Activated CD4-positive, alpha-beta memory T cell treated with anti-CD3 and anti-CD28 coated beads for 36 hours (primary cell): ENCODE data around the gene ADGRG1. TPM values are rescaled to one million over a fixed set of nuclear protein-coding genes. Genes with fewer than 3 reads are reported as not detected.

Experiments used
- CTCF ChIA-PET: fragments of 350-600 bp; sonication (Branson Sonifier 250); formaldehyde crosslinking; loops from one replicate; lab custom pipeline; 2021; ENCODE audit warnings: antibody characterized with exemption, inconsistent platforms; lab: Charles Lee
- POLR2A ChIA-PET: fragments of 350-600 bp; sonication (Branson Sonifier 250); formaldehyde crosslinking; loops from one replicate; lab custom pipeline; 2021; ENCODE audit warnings: antibody characterized with exemption; lab: Charles Lee
- DNase-seq: peaks from one replicate; pipeline ENCODE4 v3.0.0-alpha.2; 2020
- H3K27ac Mint-ChIP-seq: one replicate; pipeline ENCODE4 v1.8.0; 2021; ENCODE audit warnings: mixed read lengths
- H3K27me3 Mint-ChIP-seq: one replicate; pipeline ENCODE4 v1.8.0; 2021; ENCODE audit warnings: mixed read lengths
- H3K36me3 Mint-ChIP-seq: one replicate; pipeline ENCODE4 v1.8.0; 2021; ENCODE audit warnings: mixed read lengths
- H3K4me1 Mint-ChIP-seq: one replicate; pipeline ENCODE4 v1.8.0; 2021; ENCODE audit warnings: low read depth, mixed read lengths
- H3K4me3 Mint-ChIP-seq: one replicate; pipeline ENCODE4 v1.8.0; 2021; ENCODE audit warnings: mild to moderate bottlenecking, mixed read lengths
- H3K9me3 Mint-ChIP-seq: one replicate; pipeline ENCODE4 v1.8.0; 2021; ENCODE audit warnings: mixed read lengths
- intact Hi-C: fragments of 100-400 bp; cut with micrococcal nuclease; formaldehyde crosslinking; loops from one replicate; pipeline ENCODE4 v1.15.1; 2023
- total RNA-seq, 2 experiments: library from RNA; stranded (reverse); gene quantifications; one replicate each; pipeline ENCODE4 v1.2.3, GENCODE V29; 2021

ADGRG1 gene
- total RNA-seq, 2 experiments from 2014 or later, result 4.7 to 6.0 TPM

DNA sequence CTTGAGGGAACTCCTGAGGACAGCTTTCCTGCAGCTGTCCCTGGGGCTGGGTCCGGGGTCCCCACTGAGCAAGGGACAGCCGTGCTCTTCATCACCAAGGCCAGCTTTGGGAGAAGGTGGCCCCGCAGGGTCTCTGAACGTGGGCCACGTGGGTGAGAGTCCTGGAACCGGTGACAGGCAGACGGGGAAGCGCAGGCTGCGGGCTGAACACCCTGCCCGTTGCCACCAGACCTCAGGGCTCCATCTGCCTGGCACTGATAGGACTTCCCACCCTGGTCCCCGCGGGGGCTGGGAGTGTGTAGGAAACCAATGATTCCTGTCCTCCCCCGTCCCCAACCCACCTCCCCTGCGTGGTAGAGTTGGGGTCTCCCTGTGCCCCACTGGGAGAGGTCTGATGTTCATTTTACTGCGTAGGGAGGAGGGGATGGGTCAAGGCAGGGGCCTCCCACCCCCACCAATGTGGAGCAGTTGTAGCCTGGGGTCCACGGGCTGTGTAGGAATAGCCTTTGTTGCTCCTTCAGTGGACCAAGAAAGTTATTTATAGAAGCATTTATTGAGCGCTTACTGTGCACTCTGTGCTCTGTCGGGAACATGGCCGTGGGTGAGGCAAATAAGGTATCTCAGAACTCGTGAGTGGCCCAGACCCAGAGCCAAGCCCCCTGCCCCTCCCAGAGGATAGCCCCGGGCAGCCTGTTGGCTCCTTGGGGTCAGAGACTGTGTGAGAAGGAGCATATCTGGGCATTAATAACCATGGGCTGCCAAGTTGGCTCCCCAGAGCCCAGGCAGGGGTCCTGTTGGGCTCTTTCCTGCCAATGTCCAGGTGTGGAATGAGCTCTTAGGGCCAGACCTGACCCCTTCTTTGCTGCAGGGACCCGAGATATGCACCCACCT lies 1.3 kb downstream of the ADGRG1 start:
- intact Hi-C loops, result loop anchor here (5.0 kb wide), 1 partner anchor 37 kb away; no protein-coding TSS in a partner anchor
- Mint-ChIP-seq H3K36me3 (no peaks in the 10 kb centered on the region), H3K4me1 (peaks cover 11% of the 10 kb centered on the region), H3K4me3 (no peak overlapping the region), H3K9me3 (no peaks in the 10 kb centered on the region), H3K27me3 (peaks cover 25% of the 10 kb centered on the region), H3K27ac (no peak overlapping the region)
- POLR2A ChIA-PET, result interaction anchor here (1.1 kb wide), 1 partner anchor 28 kb away, joined by 3 read pairs; no protein-coding TSS in a partner anchor
- DNase-seq, result no peak
- CTCF ChIA-PET, result interaction anchor here (1.5 to 2.1 kb wide), 3 partner anchors 14 to 19 kb away, joined by 3 to 9 read pairs (median 8); no protein-coding TSS in a partner anchor

DNA sequence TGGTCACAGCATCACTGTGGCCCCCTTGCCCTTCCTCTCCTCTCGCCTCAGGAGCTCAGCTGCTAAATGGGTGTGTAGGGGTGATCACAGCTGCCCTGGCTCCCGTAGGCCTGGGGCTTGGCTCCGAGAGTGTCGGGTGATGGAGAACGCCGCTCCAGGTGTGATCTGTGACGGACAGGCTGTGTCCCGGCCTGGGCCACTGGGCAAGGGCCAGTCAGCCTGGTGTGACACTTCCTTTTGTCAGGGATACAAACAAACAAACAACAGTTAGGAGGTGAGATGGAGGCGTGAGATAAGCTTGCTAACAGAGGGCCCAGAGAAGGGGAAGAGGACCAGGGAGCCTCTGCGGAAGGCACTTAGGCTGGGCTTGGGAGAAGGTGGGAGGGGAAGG lies 2.0 kb downstream of the ADGRG1 start:
- H3K27ac Mint-ChIP-seq, result no peak overlapping the region
- ChIA-PET POLR2A (no interaction called here), CTCF (interaction anchor here (2.1 kb wide), 1 partner anchor 18 kb away, joined by 8 read pairs; no protein-coding TSS in a partner anchor)
- H3K36me3 Mint-ChIP-seq, result no peaks in the 10 kb centered on the region
- H3K4me3 Mint-ChIP-seq, result no peak overlapping the region
- no peak for DNase-seq
- peaks cover 27% of the 10 kb centered on the region for H3K27me3 Mint-ChIP-seq
- H3K4me1 Mint-ChIP-seq, result peaks cover 11% of the 10 kb centered on the region
- H3K9me3 Mint-ChIP-seq, result no peaks in the 10 kb centered on the region
- intact Hi-C loops, result no loop called here

DNA sequence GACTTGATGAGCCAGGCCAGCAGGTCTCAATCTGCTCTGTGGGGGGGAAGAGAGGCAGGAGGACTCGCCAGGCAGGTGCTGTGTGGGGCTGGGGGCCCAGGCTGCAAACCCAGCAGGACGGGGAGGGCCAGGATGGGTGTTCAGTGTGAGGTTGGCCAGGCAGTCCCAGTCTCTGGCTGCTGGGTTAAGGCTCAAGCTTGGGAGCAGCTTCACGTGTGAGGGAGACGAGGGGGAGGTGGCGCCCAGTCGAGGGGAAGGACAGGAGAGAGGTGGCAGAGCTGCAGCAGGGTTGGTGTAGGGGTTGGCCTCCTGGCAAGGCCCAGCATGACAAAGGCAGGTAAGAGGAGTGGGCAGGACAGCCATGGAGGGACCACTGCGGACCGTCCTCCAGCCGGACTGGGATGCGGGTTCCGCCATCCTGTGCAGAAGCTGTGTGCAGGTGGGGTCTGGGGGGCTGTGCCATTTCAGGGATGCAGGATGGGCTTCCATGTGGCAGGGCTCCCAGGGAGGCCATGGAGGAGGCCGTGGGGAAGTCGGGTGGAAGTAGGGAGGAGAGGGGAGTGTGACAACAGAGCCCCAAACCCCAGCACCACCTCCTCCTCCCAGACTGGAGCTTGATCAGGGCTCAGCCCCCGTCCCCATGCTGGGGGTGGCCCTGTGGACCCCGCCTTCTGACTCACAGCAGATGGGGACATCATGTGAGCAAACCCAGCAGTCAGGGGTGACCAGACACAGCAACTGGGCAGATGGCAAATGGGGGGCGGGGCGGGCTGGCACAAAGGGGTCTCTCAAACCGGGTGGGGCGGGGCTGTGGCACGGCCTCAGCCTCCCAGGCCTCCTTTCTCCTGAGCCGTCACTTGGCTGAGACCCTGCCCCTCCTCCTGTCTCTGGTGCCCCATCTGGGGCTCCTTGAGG lies 2.8 kb downstream of the ADGRG1 start:
- ChIA-PET CTCF (interaction anchor here (1.7 to 2.1 kb wide), 2 partner anchors 17 to 31 kb away, joined by 4 to 8 read pairs; no protein-coding TSS in a partner anchor), POLR2A (no interaction called here)
- intact Hi-C loops, result no loop called here
- no peak for DNase-seq
- Mint-ChIP-seq H3K27me3 (peaks cover 27% of the 10 kb centered on the region), H3K36me3 (no peaks in the 10 kb centered on the region), H3K4me3 (no peak overlapping the region), H3K4me1 (peaks cover 11% of the 10 kb centered on the region), H3K27ac (no peak overlapping the region), H3K9me3 (no peaks in the 10 kb centered on the region)

DNA sequence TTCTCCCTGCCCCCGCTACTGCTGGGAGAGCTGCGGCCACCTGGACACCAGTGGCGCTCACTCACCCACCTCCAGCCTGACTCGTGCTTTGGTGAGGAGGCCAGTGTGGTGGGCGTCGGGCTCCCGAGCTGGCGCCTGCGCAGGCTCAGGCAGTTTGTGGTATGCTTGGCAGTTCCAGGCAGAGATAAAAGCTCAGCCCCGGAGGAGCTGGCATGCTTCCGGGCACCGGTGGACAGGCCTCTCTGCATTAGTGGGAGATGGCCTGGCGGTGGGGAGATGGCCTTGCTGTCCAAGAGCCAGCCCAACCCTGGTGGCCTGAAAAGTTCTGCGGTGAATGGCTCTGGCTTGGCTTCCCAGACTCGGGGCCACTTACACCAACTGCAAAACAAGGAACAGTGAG lies 4.1 kb downstream of the ADGRG1 start:
- no peak overlapping the region for H3K27ac Mint-ChIP-seq
- intact Hi-C loops, result no loop called here
- CTCF ChIA-PET, result interaction anchor here (1.0 to 1.2 kb wide), 2 partner anchors 16 to 56 kb away, joined by 3 to 4 read pairs; no protein-coding TSS in a partner anchor
- H3K4me3 Mint-ChIP-seq, result no peak overlapping the region
- H3K9me3 Mint-ChIP-seq, result no peaks in the 10 kb centered on the region
- peaks cover 11% of the 10 kb centered on the region for H3K4me1 Mint-ChIP-seq
- no peaks in the 10 kb centered on the region for H3K36me3 Mint-ChIP-seq
- POLR2A ChIA-PET, result no interaction called here
- H3K27me3 Mint-ChIP-seq, result peaks cover 34% of the 10 kb centered on the region
- DNase-seq, result no peak

DNA sequence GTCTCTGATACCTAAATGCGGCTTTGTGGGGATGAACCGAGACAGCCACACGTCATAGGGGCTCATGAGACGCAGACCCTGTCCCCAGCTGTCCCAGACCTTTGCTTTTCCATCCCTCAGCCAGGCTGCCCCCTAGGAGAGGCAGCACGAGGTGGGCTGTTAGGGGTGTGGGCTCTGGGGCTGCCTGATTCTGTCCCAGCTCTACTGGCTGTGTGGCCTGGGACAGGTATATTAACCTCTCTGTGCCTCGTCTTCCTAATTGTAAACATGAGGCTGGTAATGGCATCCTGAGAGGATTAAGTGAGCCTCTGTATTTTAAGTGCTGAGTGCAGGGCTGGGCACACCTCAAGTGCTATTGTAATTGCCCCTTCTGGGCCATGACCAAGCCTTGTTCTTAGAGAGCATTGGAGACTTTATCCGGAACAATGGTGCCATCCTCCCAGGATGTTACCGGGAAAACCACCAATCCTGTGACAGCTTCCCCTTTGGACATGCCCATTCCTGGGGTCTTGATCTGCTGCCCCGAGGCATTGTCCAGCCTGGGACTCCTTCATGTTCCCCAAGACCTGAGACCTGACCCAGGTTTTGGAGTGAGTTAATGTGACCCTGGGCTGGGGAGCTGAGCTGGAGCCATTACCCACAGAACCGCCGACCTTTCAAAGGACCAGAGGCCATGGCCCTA lies 5.1 kb downstream of the ADGRG1 start:
- POLR2A ChIA-PET, result no interaction called here
- intact Hi-C loops, result no loop called here

DNA sequence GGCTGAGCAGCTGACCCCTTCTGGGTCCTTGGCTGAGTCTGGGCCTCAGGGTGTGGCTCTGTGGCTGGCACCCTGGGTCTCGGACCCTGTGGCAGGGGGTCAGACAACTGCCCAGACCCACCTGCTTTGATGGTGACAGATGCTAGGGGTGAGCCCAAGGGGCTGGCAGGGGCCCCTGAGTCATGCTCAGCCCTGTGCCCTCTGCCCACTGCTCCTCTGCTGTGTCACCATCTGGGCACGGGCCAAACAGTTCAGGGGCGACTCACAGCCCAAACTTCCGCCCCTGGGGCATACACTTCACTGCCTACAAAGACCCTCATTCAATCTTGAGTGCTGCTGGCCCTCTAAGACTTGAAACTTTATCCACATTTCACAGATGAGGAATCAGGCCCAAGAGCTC lies 5.7 kb downstream of the ADGRG1 start:
- Mint-ChIP-seq H3K36me3 (no peaks in the 10 kb centered on the region), H3K4me3 (no peak overlapping the region), H3K9me3 (no peaks in the 10 kb centered on the region), H3K4me1 (peaks cover under 1% of the 10 kb centered on the region), H3K27ac (no peak overlapping the region), H3K27me3 (peaks cover 30% of the 10 kb centered on the region)
- POLR2A ChIA-PET, result no interaction called here
- intact Hi-C loops, result no loop called here
- DNase-seq, result no peak
- CTCF ChIA-PET, result interaction anchor here (1.4 to 6.3 kb wide), 4 partner anchors 14 to 57 kb away, joined by 3 to 45 read pairs (median 5); no protein-coding TSS in a partner anchor

More for the DNA sequence above, 5.1 kb downstream of the ADGRG1 start:
- DNase-seq, result no peak
- no peaks in the 10 kb centered on the region for H3K36me3 Mint-ChIP-seq
- no peak overlapping the region for H3K4me3 Mint-ChIP-seq
- H3K27me3 Mint-ChIP-seq, result peaks cover 37% of the 10 kb centered on the region
- CTCF ChIA-PET, result interaction anchor here (0.8 to 6.3 kb wide), 5 partner anchors 15 to 114 kb away, joined by 3 to 45 read pairs (median 4); no protein-coding TSS in a partner anchor
- peaks cover 7% of the 10 kb centered on the region for H3K4me1 Mint-ChIP-seq
- H3K9me3 Mint-ChIP-seq, result no peaks in the 10 kb centered on the region
- H3K27ac Mint-ChIP-seq, result no peak overlapping the region

DNA sequence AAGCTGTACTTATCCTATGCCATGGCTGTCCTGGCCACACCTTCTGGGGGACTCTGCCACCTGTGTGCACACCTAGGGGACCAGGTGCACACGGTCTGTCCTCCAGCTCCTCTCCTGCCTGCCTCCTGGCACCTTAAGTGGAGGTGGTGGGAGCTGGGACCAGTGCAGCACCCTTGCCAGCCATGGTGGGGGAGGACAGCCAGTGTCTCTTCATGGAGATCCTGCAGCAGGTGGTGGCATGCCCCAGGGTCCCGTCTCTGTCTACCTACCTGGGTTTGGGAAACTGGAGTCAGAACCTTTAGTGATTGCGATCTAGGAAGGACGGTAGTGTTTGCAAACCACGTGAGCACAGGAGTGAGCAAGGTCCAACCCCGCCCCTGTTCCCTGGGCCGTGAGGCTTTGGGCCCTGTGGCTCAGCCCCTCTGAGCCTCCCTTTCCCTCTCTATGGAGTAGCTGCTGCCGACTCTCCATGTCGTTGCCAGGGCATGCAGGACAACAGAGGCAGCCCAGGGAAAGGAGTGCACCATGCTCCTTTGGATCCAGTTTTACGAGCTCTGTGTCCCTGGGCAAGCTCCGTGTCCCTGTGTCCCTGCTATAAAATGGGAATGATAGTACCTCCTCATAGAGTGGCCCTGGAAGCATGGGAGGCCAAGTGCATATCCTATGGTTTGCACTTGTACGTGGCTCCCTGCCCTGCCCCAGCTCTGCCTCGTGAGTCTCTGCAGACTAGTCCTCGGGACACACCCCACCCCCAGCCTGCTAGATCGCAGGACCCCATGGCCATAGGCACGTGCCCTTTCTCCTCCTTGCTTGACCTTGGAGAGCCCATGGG lies 7.1 kb downstream of the ADGRG1 start:
- no peak for DNase-seq
- ChIA-PET CTCF (interaction anchor here (1.4 to 6.3 kb wide), 2 partner anchors 13 to 59 kb away, joined by 5 to 45 read pairs; no protein-coding TSS in a partner anchor), POLR2A (no interaction called here)
- H3K36me3 Mint-ChIP-seq, result no peaks in the 10 kb centered on the region
- no peak overlapping the region for H3K27ac Mint-ChIP-seq
- H3K27me3 Mint-ChIP-seq, result peaks cover 25% of the 10 kb centered on the region
- no peak overlapping the region for H3K4me3 Mint-ChIP-seq
- H3K4me1 Mint-ChIP-seq, result no peaks in the 10 kb centered on the region
- H3K9me3 Mint-ChIP-seq, result no peaks in the 10 kb centered on the region
- intact Hi-C loops, result no loop called here

DNA sequence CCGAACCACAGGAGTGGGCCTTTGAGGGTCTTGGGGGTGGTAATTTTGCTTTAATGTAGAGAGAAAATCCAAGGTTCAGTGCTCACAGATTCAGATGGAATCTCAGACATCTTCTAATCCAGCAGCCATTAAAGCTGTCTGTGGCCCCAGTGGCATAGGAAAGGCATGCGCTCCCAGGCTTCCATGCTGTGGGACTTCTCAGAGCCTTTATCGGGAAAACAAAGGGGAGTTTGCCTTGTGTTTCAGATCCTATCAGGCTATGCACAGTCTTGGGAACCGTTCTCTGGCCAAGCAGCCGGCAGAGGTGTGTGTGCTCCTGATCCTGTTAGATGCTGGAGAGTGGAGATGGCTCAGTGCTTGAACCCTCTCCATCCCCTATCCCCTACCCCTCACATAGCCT lies 7.8 kb downstream of the ADGRG1 start:
- no peaks in the 10 kb centered on the region for H3K9me3 Mint-ChIP-seq
- no peaks in the 10 kb centered on the region for H3K36me3 Mint-ChIP-seq
- DNase-seq, result no peak
- CTCF ChIA-PET, result interaction anchor here (4.4 to 6.3 kb wide), 2 partner anchors 12 to 44 kb away, joined by 15 to 45 read pairs; no protein-coding TSS in a partner anchor
- H3K27me3 Mint-ChIP-seq, result peaks cover 18% of the 10 kb centered on the region
- intact Hi-C loops, result no loop called here
- POLR2A ChIA-PET, result no interaction called here
- no peak overlapping the region for H3K4me3 Mint-ChIP-seq
- no peak overlapping the region for H3K27ac Mint-ChIP-seq
- no peaks in the 10 kb centered on the region for H3K4me1 Mint-ChIP-seq

DNA sequence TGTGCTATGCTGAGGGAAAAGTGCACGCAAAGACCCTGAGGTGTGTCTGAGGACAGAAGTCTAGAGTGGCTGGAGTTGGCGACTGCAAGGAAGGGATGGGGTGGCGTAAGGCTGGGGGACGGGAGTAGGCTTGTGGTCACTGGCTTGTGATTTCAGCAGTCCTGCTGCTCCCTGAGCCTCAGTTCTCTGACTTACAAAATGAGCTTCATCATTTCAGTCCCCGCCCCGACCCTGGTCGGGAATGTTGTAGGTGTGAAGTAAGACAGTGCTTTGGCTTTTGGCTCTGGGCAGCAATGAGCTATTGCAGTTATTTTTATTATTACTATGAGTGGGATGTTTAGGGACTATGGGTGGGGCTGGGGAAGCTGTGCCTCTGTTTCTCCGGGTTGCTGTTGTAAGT lies 8.6 kb downstream of the ADGRG1 start:
- H3K4me3 Mint-ChIP-seq, result no peak overlapping the region
- no peaks in the 10 kb centered on the region for H3K9me3 Mint-ChIP-seq
- peaks cover 18% of the 10 kb centered on the region for H3K27me3 Mint-ChIP-seq
- no peaks in the 10 kb centered on the region for H3K4me1 Mint-ChIP-seq
- no peak for DNase-seq
- CTCF ChIA-PET, result interaction anchor here (4.4 to 6.3 kb wide), 2 partner anchors 12 to 45 kb away, joined by 15 to 45 read pairs; no protein-coding TSS in a partner anchor
- intact Hi-C loops, result no loop called here
- no peaks in the 10 kb centered on the region for H3K36me3 Mint-ChIP-seq
- no peak overlapping the region for H3K27ac Mint-ChIP-seq
- POLR2A ChIA-PET, result no interaction called here

DNA sequence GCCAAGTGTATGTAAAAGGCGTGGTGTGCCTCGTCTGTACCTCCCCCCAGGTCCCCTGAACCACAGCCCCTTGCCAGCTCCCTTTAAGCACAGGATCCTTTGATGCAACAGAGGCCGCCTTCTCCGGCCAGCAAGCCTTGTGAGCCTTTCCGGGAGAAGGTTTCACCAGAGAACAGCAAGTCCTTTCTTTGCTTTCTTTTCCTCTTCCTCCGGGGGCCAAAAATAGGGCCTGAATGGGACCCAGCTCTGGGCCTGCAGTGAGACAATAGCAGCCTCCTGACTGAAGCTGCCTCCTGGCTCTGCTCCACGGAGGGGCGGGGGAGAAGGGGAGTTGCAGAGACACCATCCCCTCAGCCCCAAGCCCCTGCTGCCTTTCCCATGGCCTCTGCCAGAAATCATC lies 9.0 kb downstream of the ADGRG1 start:
- Mint-ChIP-seq H3K4me3 (no peak overlapping the region), H3K9me3 (no peaks in the 10 kb centered on the region), H3K36me3 (no peaks in the 10 kb centered on the region), H3K4me1 (no peaks in the 10 kb centered on the region), H3K27ac (no peak overlapping the region), H3K27me3 (peaks cover 18% of the 10 kb centered on the region)
- ChIA-PET CTCF (interaction anchor here (1.2 to 6.3 kb wide), 4 partner anchors 9 to 46 kb away, joined by 3 to 45 read pairs (median 10); partner anchors contain the start of gene ADGRG1), POLR2A (no interaction called here)
- intact Hi-C loops, result no loop called here
- DNase-seq, result no peak
